ENCODE measurements around the gene FITM1.

The FITM1 gene

DNA sequence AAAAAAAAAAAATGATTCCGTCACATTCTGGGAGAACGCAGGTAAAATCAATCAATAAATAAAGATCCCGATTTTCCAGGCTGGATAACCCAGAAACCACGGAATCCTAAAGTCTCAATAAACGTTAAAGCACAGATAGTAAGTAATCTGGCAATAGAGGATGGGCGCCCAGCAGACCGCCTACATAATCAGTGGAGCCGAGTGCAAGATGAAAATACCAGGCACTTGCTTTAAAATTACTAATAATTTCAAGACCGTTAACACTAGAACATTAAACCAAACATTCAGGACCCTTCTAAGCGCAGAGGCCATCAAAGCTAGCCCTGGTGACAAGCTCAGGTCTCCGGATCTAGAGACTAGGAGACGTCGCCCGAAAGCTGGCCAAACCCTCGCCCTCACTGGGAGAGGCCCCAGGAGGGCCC is 17.1 kb upstream of the FITM1 start:
- DNase-seq (ENCODE audit: low spot score) = no peak
- in situ Hi-C loops (cut with MboI; ENCODE audit: low sequenced_read_pairs, unreplicated experiment) = no loop called here

GRCh38 chr14:24113801-24114531 is 16.5 kb upstream of the FITM1 start:
- TF ChIP-seq, protein P1, sequence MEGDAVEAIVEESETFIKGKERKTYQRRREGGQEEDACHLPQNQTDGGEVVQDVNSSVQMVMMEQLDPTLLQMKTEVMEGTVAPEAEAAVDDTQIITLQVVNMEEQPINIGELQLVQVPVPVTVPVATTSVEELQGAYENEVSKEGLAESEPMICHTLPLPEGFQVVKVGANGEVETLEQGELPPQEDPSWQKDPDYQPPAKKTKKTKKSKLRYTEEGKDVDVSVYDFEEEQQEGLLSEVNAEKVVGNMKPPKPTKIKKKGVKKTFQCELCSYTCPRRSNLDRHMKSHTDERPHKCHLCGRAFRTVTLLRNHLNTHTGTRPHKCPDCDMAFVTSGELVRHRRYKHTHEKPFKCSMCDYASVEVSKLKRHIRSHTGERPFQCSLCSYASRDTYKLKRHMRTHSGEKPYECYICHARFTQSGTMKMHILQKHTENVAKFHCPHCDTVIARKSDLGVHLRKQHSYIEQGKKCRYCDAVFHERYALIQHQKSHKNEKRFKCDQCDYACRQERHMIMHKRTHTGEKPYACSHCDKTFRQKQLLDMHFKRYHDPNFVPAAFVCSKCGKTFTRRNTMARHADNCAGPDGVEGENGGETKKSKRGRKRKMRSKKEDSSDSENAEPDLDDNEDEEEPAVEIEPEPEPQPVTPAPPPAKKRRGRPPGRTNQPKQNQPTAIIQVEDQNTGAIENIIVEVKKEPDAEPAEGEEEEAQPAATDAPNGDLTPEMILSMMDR (IDR thresholded peaks at IDR 0.05; ENCODE audit: borderline replicate concordance, control extremely low read depth, extremely low read depth, insufficient read depth, missing control alignments) = no peak
- in situ Hi-C loops (cut with MboI; ENCODE audit: low sequenced_read_pairs, unreplicated experiment) = no loop called here

More for the DNA sequence above, 17.1 kb upstream of the FITM1 start:
- TF ChIP-seq, protein P1 (IDR thresholded peaks at IDR 0.05; ENCODE audit: borderline replicate concordance, control extremely low read depth, extremely low read depth, insufficient read depth, missing control alignments) = no peak

DNA sequence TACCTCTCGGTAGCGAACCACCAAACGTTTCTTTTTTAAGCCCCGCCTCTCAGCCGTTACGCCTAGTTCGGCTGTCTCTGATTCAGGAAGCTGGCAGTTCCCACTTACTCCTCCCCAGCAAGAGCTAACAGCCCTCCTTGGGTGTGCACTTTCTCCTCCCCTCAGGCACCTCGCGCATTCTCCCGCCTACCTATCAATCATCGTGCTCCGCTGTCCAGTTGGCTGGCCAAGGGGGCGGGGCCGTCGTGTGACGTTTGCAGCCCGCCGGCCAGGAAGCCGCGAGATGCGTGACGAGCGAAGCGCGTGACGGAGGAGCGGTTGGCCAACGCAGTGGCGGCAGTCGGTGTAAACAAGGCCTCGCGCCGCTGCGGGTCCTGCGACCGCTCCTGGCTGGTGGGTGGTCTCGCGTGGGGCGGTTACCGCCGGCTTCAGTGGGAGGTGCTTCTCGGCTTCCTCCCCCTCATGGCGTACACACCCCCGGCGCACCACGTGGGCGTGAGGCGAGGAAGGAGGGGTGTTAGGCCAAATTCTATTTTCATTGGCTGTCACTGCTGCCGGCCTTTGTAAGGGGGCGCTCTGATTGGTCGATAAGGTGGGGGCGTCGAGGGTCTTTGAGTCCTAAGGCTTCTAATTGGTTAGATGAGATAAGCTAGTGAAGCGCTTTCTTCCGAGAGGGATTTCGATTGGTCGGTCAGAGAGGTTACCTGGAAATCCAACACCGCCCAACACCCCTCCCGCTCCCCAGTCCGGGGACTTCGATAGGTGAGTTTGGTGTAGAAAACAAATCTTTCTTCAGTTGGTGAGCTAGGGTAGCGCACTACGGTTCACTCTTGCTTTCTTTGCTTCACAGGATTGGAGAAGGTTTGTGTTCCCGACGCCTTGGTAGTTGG is 15.7 kb upstream of the FITM1 start, which contains the start of the genes DCAF11 and NRL:
Gene DCAF11, plus strand, starts transcription at position 246 of the 890 bp plus-strand sequence. CDS start 818 bp downstream, outside the sequence.
Gene NRL, minus strand, starts transcription at position 418 of the 890 bp plus-strand sequence. CDS start 32,101 bp downstream, outside the sequence.
- TF ChIP-seq, protein P1 (IDR thresholded peaks at IDR 0.05; ENCODE audit: borderline replicate concordance, control extremely low read depth, extremely low read depth, insufficient read depth, missing control alignments) = no peak
- in situ Hi-C loops (cut with MboI; ENCODE audit: low sequenced_read_pairs, unreplicated experiment) = no loop called here
- peak; percentile 98 for DNase-seq (ENCODE audit: low spot score)

More at GRCh38 chr14:24113801-24114531, 16.5 kb upstream of the FITM1 start:
- DNase-seq (ENCODE audit: low spot score) = peak; percentile 85

- no peak for DNase-seq (ENCODE audit: low spot score)
- TF ChIP-seq, protein P1 (IDR thresholded peaks at IDR 0.05; ENCODE audit: borderline replicate concordance, control extremely low read depth, extremely low read depth, insufficient read depth, missing control alignments) = no peak
- in situ Hi-C loops (cut with MboI; ENCODE audit: low sequenced_read_pairs, unreplicated experiment) = no loop called here
These were observed 14.9 kb upstream of the FITM1 start for GRCh38 chr14:24115422-24116127.

- TF ChIP-seq, protein P1 (IDR thresholded peaks at IDR 0.05; ENCODE audit: borderline replicate concordance, control extremely low read depth, extremely low read depth, insufficient read depth, missing control alignments) = no peak
- DNase-seq (ENCODE audit: low spot score) = no peak
- in situ Hi-C loops (cut with MboI; ENCODE audit: low sequenced_read_pairs, unreplicated experiment) = no loop called here
These were observed 14.2 kb upstream of the FITM1 start for GRCh38 chr14:24116128-24116814.
